ENCODE data around the gene HOXC5. TPM values are rescaled to one million over a fixed set of nuclear protein-coding genes. Genes with fewer than 3 reads are reported as not detected.

HOXC5 gene
- total RNA-seq, 2 experiments from 2014 or later: not detected

DNA sequence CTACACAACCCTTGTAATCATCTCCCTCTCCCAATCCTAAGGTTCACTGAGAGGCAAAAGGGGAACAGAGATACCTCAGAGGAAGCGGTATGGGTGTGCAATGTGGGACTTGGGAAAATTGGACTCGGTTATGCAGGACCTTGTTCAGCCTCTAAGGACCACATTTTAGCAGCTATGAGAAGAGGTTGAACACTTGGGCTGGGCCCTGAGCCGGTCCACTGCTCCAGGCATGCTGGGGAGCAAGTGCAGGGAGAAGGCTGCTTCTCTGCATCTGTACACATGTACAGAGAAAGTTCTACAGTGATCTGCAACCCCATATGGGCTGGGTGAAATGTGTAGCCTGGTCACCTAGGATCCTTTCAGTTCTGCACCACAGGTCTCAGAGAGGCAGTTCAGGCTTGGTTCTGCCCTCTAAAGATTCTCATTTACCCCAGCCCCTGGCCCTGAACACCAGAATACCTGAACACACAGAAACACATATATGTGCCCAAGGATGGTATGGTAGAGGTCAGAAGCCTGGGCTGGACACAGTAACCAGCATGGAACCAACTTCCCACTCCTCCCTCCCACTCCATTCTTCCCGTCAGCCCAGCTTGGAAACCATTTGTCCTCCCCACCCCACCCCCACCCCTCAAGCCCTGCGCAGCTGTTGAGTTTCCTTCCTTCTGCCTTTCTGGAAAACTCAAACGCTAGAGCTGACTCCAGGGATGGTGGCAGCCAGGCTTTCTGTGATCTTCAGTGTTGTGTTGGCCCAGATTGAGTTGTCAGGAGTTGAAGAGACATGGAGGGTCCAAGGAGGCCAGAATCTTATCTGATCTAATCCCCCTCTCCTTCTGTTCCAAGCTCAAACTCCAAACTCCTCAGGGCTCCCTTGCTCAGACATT is 10.4 kb downstream of the HOXC5 start:
- Mint-ChIP-seq H3K9me3 (no peaks in the 10 kb centered on the region), H3K27me3 (peaks cover 97% of the 10 kb centered on the region), H3K36me3 (ENCODE audit: low read depth) (no peaks in the 10 kb centered on the region), H3K4me1 (ENCODE audit: low read depth) (peaks cover 11% of the 10 kb centered on the region), H3K4me3 (no peak overlapping the region), H3K27ac (no peak overlapping the region)
- TF ChIP-seq, protein P1, sequence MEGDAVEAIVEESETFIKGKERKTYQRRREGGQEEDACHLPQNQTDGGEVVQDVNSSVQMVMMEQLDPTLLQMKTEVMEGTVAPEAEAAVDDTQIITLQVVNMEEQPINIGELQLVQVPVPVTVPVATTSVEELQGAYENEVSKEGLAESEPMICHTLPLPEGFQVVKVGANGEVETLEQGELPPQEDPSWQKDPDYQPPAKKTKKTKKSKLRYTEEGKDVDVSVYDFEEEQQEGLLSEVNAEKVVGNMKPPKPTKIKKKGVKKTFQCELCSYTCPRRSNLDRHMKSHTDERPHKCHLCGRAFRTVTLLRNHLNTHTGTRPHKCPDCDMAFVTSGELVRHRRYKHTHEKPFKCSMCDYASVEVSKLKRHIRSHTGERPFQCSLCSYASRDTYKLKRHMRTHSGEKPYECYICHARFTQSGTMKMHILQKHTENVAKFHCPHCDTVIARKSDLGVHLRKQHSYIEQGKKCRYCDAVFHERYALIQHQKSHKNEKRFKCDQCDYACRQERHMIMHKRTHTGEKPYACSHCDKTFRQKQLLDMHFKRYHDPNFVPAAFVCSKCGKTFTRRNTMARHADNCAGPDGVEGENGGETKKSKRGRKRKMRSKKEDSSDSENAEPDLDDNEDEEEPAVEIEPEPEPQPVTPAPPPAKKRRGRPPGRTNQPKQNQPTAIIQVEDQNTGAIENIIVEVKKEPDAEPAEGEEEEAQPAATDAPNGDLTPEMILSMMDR (IDR thresholded peaks at IDR 0.05): no peak
- ChIA-PET CTCF (no interaction called here), POLR2A (no interaction called here)
- Histone ChIP-seq H3K4me1 (ENCODE audit: insufficient read depth, low read length) (peaks cover 12% of the 10 kb centered on the region), H3K27me3 (ENCODE audit: control insufficient read depth in 1 of 2, insufficient read depth in 2 of 2, low read length in 2 of 2) (peaks cover 83 to 94% of the 10 kb centered on the region in 2 experiments), H3K27ac (ENCODE audit: low read depth in 1 of 2, low read length in 2 of 2) (no peak overlapping the region), H3K4me3 (ENCODE audit: low read length) (no peak overlapping the region), H3K36me3 (ENCODE audit: insufficient read depth, low read length) (no peaks in the 10 kb centered on the region), H3K9me3 (ENCODE audit: control insufficient read depth in 1 of 2, insufficient read depth in 1 of 2, low read length in 2 of 2) (peaks cover 0 to 19% of the 10 kb centered on the region in 2 experiments)
- ATAC-seq (ENCODE audit: poor library complexity) (no peak), DNase-seq (no peak)
- intact Hi-C loops (cut with DNase I, micrococcal nuclease): no loop called here

DNA sequence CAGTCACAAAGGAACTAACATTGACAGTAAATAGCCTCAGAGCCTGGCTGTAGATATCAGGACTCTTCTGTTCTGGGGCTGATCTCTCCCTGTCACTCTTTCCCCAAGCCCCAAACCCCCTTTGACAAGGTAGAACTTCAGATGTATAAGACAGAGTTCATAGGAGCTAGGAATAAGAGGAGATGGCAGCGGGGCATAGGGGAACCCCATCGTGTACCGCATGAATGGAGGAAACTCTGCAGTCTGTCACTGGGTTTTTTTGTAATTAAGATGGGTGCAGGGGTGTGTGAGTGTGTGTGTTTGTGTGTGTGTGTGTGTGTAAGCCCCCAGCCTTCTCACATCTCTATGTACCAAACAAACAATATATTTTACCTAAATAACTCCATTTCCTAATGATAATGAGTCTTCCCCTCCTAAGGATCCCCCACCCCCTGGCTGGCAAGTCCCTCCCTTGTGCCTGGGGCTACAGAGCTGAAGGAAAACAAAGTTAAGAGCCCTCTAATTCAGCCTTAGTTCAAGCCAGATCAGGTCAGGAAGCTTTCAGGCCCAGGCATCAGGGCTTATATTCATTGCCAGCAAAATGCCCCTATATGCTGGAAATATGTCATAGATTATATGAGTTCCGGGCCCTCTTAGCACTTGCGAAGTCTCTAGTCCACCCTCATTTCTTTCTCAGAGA is 11.7 kb downstream of the HOXC5 start:
- no peak for ATAC-seq (ENCODE audit: poor library complexity)
- peaks cover 84 to 94% of the 10 kb centered on the region in 2 experiments for H3K27me3 ChIP-seq (ENCODE audit: control insufficient read depth in 1 of 2, insufficient read depth in 2 of 2, low read length in 2 of 2)

DNA sequence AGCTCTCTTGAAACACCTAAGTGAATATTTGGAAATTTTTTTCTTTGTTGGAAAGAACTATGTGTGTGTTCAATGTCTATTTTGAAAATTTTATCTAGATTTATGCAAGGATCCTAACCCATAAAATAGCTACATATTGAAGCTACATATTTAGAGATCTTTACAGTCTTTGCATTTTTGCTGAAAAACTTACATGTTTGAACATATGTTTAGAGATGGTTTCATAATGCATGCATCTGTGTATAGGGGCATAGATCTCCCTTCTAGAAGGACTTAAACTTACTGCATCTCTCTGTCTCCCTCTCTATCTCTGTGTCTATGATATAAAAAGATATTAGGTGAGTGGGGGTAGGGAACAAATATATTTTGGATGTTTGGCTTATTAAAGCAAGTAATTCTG is 12.6 kb downstream of the HOXC5 start:
- TF ChIP-seq, protein P1 (IDR thresholded peaks at IDR 0.05): no peak
- Mint-ChIP-seq H3K9me3 (no peaks in the 10 kb centered on the region), H3K27ac (no peak overlapping the region), H3K36me3 (ENCODE audit: low read depth) (no peaks in the 10 kb centered on the region), H3K4me1 (ENCODE audit: low read depth) (peaks cover 18% of the 10 kb centered on the region), H3K4me3 (no peak overlapping the region), H3K27me3 (peaks cover 97% of the 10 kb centered on the region)
- Histone ChIP-seq H3K36me3 (ENCODE audit: insufficient read depth, low read length) (no peaks in the 10 kb centered on the region), H3K4me1 (ENCODE audit: insufficient read depth, low read length) (peaks cover 18% of the 10 kb centered on the region), H3K9me3 (ENCODE audit: control insufficient read depth in 1 of 2, insufficient read depth in 1 of 2, low read length in 2 of 2) (peaks cover 0 to 19% of the 10 kb centered on the region in 2 experiments), H3K27me3 (ENCODE audit: control insufficient read depth in 1 of 2, insufficient read depth in 2 of 2, low read length in 2 of 2) (peaks cover 84 to 94% of the 10 kb centered on the region in 2 experiments), H3K4me3 (ENCODE audit: low read length) (no peak overlapping the region), H3K27ac (ENCODE audit: low read depth in 1 of 2, low read length in 2 of 2) (no peak overlapping the region)
- intact Hi-C loops (cut with DNase I, micrococcal nuclease): loop anchor here in 1 of 2 experiments (5.0 kb wide), 1 partner anchor 83 kb away; no protein-coding TSS in a partner anchor
- ATAC-seq (ENCODE audit: poor library complexity) (no peak), DNase-seq (no peak)
- ChIA-PET CTCF (interaction anchor here (1.4 kb wide), 1 partner anchor 162 kb away, joined by 3 read pairs; no protein-coding TSS in a partner anchor), POLR2A (interaction anchor here (1.1 to 1.6 kb wide), 2 partner anchors 8 to 39 kb away, joined by 3 to 4 read pairs; partner anchors contain the start of gene HOXC4)

More for the DNA sequence above, 11.7 kb downstream of the HOXC5 start:
- H3K36me3 Mint-ChIP-seq (ENCODE audit: low read depth): no peaks in the 10 kb centered on the region
- H3K4me3 Mint-ChIP-seq: no peak overlapping the region
- ChIA-PET POLR2A (interaction anchor here (1.1 to 1.6 kb wide), 2 partner anchors 9 to 38 kb away, joined by 3 to 4 read pairs; partner anchors contain the start of gene HOXC4), CTCF (interaction anchor here (1.4 kb wide), 1 partner anchor 163 kb away, joined by 3 read pairs; no protein-coding TSS in a partner anchor)
- no peaks in the 10 kb centered on the region for H3K9me3 Mint-ChIP-seq
- peaks cover 11% of the 10 kb centered on the region for H3K4me1 Mint-ChIP-seq (ENCODE audit: low read depth)
- no peak overlapping the region for H3K27ac ChIP-seq (ENCODE audit: low read depth in 1 of 2, low read length in 2 of 2)
- peaks cover 97% of the 10 kb centered on the region for H3K27me3 Mint-ChIP-seq
- TF ChIP-seq, protein P1 (IDR thresholded peaks at IDR 0.05): no peak
- DNase-seq: no peak
- H3K4me1 ChIP-seq (ENCODE audit: insufficient read depth, low read length): peaks cover 12% of the 10 kb centered on the region
- peaks cover 0 to 19% of the 10 kb centered on the region in 2 experiments for H3K9me3 ChIP-seq (ENCODE audit: control insufficient read depth in 1 of 2, insufficient read depth in 1 of 2, low read length in 2 of 2)
- H3K4me3 ChIP-seq (ENCODE audit: low read length): no peak overlapping the region
- H3K27ac Mint-ChIP-seq: no peak overlapping the region
- intact Hi-C loops (cut with DNase I, micrococcal nuclease): loop anchor here in 1 of 2 experiments (5.0 kb wide), 1 partner anchor 82 kb away; no protein-coding TSS in a partner anchor
- no peaks in the 10 kb centered on the region for H3K36me3 ChIP-seq (ENCODE audit: insufficient read depth, low read length)
